Pons (tissue), 1 donor: ENCODE results near the gene HPSE2.
"Not testable (repeated sequence)": the region's sequence is repeated elsewhere in the genome, so short reads cannot be mapped to it uniquely, and the experiment has no call there.

Experiments used
- DNase-seq: peaks from one replicate; pipeline ENCODE4 v3.0.0-alpha.2; 2016; ENCODE audit warnings: low spot score

Gene HPSE2

DNA sequence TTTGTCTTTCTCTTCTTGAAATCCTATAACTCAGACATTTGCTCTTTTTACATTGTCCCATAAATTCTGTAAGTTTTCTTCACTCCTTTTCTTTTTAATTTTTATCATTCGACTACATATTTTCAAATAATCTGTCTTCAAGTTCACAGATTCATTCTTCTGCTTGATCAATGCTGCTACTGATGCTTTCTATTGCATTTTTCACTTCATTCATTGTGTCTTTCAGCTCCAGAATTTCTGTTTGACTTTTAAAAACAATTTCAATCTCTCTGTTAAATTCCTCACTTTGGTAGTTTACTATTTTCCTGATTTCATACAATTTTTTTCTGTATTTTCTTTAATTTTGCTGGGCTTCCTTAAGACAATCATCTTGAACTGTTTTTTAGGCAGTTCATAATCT lies 230.4 kb downstream of the HPSE2 start:
- DNase-seq: no peak

DNA sequence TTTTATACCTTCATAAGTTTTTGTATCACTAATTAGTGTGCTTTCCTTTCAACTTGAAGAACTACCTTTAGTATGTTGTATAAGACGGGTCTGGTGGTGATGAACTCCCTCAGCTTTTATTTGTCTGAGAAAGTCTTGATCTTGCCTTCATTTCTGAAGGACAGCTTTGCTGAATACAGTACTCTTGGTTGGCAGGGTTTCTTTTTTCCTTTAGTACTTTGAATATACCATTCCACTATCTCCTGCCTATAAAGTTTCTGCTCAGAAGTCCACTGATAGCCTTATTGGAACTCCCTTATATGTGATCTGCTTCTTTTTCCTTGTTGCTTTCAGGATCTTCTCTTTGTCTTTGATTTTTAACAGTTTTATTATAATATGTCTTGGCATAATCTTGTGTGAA lies 230.9 kb downstream of the HPSE2 start:
- no peak for DNase-seq

DNA sequence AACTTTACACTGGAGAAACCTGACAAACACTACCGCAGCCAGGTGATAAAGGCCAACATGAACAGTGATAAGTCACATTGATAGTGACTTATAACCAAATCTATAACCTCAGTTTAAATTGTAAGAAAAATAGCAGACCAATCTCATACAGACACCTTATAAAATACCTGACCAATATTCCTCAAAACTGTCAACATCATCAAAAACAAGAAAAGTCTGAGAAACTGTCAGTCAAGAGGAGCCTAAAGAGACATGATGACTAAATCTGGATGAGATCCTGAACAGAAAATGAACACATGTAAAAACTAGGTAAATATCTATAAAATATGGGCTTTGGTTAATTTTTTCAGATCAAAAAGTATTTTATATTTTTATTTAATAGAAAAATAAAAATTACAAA lies 233.3 kb downstream of the HPSE2 start:
- DNase-seq: no peak

DNA sequence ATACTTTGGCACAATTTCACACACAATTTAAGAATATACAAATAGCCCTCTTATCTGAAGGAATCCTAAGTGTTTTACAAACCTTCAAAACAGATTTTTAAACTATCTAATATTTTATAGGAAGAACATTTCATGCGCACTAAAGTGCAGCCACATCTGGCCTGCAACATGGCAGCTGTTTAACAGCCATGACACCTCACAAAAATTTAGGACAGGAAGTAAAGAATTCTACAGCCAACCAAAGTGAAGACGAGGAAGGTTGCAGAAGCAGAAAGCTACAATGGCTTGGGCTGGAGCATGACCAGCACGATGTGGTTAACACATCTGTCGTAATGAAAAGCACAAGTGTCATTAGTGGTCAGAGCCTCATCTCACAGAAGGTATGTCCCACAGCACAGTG lies 238.1 kb downstream of the HPSE2 start:
- no peak for DNase-seq

DNA sequence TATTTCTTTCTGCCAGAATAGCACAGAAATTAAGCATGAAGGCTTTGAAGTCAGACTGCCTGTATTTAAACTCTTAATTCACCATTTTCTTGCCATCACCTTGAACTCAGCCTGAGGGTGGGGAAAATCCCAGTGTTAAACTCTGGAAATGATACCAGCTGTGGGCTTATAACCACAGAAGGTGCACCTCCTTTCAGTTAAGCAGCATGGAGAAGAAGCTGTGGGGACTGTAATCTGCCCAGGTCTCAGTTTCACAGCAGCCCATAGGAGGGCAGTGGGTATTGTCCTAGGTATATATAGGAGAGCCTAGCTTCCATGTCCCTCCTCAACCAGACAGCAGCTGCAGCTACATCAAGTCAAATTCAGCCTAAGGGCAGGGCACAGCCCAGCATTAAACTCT lies 241.6 kb downstream of the HPSE2 start:
- no peak for DNase-seq

DNA sequence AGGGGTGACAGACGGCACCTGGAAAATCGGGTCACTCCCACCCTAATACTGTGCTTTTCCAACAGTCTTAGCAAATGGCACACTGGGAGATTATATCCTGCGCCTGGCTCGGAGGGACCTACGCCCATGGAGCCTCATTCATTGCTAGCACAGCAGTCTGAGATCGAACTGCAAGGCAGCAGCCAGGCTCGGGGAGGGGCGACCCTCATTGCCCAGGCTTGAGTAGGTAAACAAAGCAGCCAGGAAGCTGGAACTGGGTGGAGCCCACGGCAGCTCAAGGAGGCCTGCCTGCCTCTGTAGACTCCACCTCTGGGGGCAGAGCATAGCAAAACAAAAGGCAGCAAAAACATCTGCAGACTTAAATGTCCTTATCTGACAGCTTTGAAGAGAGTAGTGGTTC lies 251.9 kb downstream of the HPSE2 start:
- not testable (repeated sequence) for DNase-seq

DNA sequence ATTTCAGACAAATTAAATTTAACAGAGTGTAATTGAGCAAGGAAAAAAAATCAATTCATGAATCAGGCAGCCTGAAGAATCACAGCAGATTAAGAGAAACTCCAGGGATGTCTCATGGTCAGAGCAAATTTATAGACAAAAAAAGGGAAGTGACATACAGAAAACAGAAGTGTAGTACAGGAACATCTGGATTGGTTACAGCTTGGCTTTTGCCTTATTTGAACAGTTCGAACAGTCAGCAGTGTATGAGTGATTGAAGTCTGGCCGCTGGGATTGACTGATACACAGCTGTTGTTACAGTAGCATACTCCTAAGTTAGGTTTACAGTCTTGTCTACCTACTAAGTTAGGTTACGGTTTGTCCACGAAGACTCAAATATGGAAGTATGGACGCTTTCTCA lies 255.3 kb downstream of the HPSE2 start:
- peak; percentile 1 for DNase-seq

DNA sequence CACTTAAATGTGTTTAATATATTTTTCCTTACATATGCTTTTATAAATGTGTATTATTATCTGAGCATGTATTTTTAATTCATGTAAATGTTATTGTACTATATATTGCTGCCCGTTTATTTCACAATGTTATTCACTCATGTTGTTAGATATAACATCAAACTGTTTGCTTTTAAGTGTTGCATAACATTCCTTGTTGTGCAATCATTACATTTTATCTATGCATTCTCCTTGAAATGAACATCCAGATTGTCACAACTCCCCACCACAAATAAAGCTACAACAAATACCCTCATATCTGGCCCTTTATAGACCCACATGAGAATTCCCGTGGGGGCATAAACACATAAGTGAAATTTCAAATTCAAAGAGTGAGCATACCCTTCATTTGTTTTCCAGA lies 264.2 kb downstream of the HPSE2 start:
- no peak for DNase-seq

DNA sequence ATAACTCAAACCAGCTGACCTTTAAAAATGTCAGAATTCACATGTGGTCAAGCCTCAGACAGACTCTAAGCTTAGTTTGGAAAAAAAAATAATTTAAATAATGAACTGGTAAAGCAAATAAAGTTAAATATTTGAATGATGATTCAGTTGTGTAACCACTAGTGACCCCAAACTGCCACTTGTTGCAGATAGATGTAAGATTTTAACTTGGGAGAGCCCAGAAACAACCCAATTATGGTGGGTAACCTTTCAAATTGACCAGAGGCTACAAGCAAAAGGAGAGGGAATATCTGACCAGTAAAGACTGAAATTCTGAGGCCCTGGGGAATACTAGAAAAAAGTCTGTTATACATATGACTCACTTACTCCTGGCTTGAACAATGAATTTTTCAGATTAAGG lies 268.1 kb downstream of the HPSE2 start:
- DNase-seq: no peak

DNA sequence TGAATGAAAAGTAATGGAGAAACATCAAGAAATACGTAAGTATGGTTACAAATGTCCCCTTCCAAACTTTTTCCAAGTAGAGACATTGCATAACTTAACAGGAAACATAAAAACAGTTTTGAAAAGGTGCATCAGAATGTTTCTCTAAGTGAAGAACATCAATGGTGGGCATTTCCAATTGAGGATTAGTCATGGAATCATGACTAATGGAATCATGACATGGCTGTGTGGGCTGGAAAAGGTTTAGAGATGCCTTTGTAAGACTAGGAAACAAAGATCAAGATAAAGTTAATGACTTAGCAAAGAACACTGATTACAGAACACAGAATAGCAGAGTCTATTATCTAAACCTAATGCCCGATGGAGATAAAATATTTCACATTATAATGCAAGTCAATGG lies 272.0 kb downstream of the HPSE2 start:
- no peak for DNase-seq

DNA sequence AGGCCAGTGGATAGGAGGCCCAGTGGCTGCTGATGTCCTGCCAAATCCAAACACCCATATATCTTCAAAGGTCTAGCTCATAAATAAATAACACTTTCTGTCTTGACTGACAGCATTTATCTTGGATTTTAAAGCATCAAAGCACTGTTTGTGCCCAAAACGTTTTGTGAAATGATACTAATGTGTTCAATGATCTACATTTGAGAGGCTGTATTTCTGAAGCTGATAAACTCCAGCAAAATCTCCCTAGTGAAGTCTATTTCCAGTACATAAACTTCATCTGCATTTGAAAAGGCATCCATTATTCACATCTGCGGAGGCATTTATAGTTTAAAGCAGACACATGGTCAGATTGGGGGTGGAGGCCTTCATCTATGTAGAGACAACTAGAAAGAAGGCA lies 276.3 kb downstream of the HPSE2 start:
- no peak for DNase-seq

DNA sequence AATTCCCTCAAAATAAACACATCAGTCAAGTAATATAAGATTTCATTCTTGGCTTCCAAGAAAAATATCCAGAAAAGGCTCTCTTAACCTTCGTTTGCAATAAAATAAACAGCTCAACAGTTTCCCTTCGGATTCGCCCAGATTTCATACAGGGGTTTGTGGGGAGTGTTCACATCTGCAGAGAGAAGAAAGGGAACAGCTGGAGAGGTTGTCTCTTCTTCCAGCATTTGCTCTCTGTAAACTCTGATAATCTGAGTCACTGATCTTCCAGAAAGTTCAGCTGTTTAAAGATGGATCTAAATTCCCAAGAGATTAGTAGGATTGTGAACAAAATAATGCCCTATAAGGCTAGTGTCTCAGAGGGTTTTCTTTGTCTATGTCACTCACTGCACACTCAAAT lies 277.9 kb downstream of the HPSE2 start:
- DNase-seq: no peak

DNA sequence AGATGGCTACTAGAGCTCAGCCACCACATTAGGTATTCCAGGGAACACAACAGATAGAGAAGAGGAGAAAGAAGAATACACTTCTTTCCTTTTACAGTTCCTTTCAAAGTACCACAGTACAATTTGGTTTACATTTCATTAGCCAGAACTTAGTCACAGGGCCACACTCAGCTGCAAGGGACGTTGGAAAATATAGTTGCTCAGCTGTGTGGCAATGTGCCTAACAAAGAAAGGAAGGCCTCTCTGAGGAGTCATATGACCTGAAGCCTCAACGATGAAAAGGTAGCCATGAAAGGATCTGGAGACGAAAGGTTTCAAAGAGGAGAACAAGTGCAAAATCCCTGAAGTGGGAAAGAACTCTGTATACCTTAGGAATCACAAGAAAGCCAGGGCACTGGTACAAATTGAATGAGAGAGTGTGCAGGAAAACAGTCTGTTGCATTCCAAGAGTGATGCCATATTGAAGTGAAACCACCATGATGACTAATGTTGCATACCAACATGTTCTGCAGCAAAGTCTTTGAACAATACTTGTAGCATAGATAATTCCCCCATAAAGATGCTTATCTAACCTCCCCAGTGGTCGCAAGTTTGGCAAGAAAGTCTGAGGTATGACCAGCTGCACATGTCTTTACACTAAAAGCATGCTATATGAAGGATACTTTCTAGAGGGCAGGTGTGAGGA lies 278.9 kb downstream of the HPSE2 start:
- no peak for DNase-seq

DNA sequence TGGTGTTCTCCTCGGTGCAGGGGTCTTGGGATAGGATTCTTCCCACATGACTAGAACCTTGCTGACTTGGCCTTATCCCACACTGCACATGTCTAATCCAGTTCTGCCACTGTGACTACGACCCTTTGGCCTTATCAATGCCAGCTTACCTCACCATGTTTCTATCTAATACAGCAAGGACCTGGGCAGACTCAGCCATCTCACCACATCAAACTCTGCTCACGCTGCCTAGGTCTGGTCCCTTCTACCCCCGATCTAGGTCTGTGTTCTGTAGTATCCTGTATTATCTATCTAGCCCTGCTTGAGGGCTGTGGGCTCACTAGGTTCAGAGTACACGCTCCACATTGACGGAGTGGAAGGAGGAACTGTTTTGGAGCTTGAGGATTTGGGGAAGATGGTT lies 282.4 kb downstream of the HPSE2 start:
- DNase-seq: no peak

DNA sequence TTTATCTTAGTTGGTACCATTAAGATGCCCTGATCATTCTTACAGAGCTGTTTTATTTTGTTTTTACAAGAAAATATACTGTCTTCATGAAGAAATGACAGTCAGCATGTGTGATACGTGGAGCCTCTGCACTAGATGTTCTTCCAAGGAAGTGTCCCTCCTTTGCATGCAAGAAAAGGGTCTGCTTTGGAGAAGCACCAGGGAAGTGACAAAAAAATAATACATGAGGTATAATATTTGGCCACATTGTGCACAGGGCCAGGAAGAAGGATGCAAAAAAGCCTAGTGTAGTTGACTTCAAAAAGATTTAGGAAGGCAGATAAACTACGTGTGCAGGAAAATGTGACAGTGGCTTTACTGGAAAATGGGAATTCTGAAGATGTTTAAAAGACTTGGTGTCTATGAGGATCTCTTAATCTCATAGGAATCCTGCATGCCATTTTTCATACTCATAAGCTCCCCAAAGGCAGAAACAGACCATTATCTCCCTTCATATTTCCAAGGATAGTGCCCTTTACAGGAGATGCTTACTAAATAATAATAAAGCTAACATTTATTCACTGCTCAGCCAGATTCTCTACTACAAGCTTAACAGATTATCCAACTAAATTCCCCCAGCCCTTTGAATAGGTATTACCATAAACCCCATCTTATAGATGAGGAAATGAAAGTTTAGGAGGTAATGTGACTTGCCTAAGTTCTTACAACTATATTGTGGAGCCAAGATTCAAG lies 284.2 kb downstream of the HPSE2 start:
- no peak for DNase-seq

DNA sequence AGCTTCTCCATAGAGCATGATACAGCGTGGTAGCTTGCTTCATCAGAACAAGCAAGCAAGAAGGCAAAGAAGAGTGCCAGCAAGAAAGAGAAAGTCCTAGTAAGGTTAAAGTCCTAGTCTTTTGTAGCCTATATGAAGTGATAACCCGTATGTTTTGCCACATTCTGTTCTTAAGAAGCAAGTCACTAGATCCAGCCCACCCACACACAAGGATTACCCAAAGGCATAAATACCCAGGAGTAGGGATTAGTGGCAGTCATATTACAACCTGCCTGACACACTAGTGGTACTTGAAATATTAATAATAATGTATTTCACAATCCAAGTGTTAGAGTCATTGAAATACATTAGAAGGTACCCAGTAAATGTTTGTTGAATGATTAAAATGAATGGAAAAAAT lies 285.5 kb downstream of the HPSE2 start:
- no peak for DNase-seq

DNA sequence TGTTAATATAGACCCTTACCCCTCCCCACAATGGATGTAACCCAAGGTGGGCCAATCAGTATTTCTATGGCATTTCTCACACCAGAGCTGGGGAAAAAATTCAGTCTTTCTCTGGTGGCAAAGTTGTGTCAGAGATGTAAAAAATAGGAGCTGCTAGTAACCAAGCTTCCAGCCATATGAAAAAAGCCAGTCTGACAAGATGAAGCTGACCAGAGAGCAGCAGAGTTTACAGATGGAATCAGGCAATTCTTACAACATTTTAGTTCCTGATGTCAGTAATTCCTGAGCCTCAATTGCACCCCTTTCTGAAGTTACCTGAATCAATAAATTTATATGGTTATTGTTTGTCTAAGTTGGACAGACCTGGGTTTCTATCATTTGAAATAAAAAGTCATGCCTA lies 286.3 kb downstream of the HPSE2 start:
- DNase-seq: no peak

DNA sequence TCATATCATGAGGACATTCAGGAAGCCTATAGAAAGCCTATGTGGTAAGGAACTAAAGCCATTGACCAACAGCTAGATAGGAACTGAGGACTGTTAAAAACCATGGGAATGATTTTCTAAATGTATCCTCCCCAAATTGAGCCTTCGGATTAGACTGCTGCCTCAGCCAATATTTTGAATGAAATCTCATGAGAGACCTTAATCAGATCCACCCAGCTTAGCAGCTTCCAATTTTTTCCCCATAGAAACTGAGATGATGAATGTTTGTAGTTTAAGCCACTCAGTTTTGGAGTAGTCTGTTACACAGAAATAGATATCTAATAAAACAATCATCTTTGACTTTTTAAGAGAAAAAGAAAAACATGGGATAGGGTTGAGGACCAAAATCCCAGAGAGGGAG lies 292.0 kb downstream of the HPSE2 start:
- no peak for DNase-seq

DNA sequence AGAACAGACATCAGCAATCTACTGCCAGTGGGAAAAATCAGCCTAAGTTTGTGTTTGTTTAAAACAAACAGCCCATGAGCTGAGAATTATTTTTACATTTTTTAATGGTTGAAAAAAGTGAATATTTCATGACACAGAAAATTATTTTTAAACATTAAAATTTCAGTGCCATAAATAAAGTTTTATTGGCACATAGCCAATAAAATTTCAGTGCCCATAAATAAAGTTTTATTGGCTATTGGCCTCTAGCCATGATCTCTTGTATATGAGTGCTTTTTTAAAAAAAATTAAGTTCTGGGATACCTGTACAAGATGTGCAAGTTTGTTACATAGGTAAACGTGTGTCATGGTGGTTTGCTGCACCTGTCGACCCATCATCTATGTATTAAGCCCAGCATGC lies 305.9 kb downstream of the HPSE2 start:
- DNase-seq: no peak

DNA sequence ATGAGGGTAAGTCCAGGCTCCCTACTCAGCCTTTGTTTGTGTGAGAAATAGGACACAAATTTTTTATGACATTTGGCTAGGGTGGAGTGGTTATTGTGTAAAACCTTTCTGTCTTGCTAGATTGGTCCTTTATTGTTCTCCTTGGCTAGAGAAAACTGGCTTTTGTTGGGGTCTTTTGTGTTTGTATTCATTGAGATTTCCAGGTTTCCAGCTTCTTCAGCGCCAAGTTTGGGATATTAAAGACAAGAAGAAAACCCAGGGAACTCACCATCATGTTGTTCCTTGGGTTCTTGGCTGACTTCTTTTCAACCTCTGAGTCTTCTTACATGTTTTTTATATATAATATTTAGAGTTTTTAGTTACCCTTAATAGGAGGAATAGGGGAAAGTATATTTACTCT lies 310.0 kb downstream of the HPSE2 start:
- no peak for DNase-seq

DNA sequence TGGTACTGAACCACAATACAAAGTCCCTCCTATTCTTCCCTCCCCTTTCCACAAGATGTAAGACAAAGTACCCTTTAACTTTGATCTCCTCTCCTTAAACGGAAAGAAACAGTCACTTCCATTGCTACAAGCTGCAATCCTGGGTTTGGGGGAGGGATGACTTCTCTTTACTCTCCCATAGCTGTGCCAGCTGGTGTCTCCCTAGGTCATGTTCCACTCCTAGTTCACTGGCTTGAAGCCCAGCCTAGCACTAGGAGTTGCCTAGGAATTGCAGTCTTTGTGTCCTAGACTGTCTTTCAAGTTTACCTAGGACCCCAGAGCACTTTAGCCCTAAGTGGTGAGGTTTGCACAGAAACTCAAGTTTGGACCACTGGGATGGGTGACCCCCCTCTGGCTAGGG lies 311.1 kb downstream of the HPSE2 start:
- peak; percentile 44 for DNase-seq

DNA sequence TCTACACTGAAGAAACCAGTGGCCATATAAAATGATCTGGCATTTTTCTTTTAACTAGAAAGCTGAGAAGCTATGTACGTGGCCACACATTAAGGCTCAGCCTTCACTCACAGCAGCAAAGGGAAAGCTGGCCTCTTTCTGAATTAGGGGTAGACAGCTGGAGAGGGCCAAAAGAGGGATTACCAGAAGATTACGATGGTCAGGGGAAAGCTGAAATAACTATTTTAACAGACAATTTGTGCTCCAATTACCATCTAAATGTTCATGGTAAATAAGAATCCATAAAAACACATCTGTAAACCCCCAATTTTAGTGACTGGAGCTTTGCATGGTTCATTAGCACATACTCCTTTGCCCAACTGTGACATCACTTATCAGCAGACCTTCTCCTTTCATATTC lies 314.3 kb downstream of the HPSE2 start:
- no peak for DNase-seq

DNA sequence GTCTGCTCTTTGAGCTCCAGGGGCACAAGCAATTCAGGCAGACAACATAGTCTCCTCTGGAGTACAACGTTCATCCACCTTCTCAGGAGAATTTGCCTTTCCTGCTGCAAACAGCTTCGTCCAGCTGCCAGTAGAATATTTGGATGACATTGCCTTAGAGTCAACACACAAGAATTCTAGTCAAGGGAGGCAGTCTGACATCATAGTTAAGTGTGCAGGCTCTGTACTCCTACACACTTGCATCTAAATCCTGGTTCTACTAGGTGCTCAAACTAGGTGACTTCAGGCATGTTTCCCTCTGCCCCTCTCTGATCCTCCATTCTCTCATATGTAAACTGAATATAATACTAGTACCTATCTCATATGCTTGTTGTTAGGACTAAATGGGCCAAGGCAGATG lies 314.8 kb downstream of the HPSE2 start:
- DNase-seq: no peak

DNA sequence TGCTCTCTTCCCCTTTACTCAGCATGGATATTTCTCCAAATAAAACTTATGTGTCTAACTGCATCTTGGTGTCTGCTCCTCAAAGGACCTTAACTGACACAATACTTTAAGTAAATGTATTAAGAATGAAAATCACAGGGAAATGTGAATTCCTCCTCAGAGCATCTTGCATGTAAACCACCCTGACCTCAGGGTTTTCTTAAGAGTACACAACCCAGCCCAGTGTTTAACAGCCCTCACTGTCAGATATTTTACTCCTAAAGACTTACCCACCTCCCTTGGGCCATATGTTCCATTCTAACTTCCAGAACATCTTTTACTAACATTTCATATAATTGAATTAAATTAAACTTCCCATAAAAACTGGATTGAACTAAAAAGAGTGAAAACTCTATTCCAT lies 315.3 kb downstream of the HPSE2 start:
- DNase-seq: no peak
